ENCODE data around the gene IMMP1L.
"Not testable (repeated sequence)": the region's sequence is repeated elsewhere in the genome, so short reads cannot be mapped to it uniquely, and the experiment has no call there.

The IMMP1L gene

GRCh38 chr11:31509429-31510345, at the start of gene IMMP1L, which contains the start of gene ELP4:
TSS of gene IMMP1L (minus strand) at chr11:31509622. CDS start at chr11:31463276, 46,346 bp downstream.
TSS of gene ELP4 (plus strand) at chr11:31509767. CDS start at chr11:31509785, 18 bp downstream.
- peak; percentile 96 for DNase-seq

- DNase-seq: no peak
Measured at GRCh38 chr11:31558001-31558400, 48.6 kb upstream of the IMMP1L start.

- no peak for DNase-seq
Measured at GRCh38 chr11:31555938-31556337, 46.5 kb upstream of the IMMP1L start.

GRCh38 chr11:31542862-31543261, 33.4 kb upstream of the IMMP1L start:
- no peak for DNase-seq

- no peak for DNase-seq
Measured at GRCh38 chr11:31535479-31535878, 26.1 kb upstream of the IMMP1L start.

GRCh38 chr11:31531293-31531692, 21.9 kb upstream of the IMMP1L start:
- DNase-seq: no peak

- no peak for DNase-seq
Measured at GRCh38 chr11:31529701-31530100, 20.3 kb upstream of the IMMP1L start.

GRCh38 chr11:31529189-31529588, 19.8 kb upstream of the IMMP1L start:
- no peak for DNase-seq

- no peak for DNase-seq
Measured at GRCh38 chr11:31521497-31522150, 12.2 kb upstream of the IMMP1L start.

GRCh38 chr11:31512117-31512516, 2.7 kb upstream of the IMMP1L start:
- DNase-seq: no peak

- DNase-seq: peak; percentile 33
Measured at GRCh38 chr11:31509051-31509428, 382 bp downstream of the IMMP1L start.

- DNase-seq: no peak
Measured at GRCh38 chr11:31500560-31500959, 8.9 kb downstream of the IMMP1L start.

GRCh38 chr11:31499576-31500178, 9.7 kb downstream of the IMMP1L start:
- DNase-seq: no peak

GRCh38 chr11:31493762-31494161, 15.7 kb downstream of the IMMP1L start:
- DNase-seq: not testable (repeated sequence)

GRCh38 chr11:31493235-31493634, 16.2 kb downstream of the IMMP1L start:
- no peak for DNase-seq

- DNase-seq: no peak
Measured at GRCh38 chr11:31492320-31492913, 17.0 kb downstream of the IMMP1L start.

GRCh38 chr11:31487848-31488247, 21.6 kb downstream of the IMMP1L start:
- peak; percentile 37 for DNase-seq

- DNase-seq: no peak
Measured at GRCh38 chr11:31484497-31484896, 24.9 kb downstream of the IMMP1L start.

GRCh38 chr11:31480930-31481329, 28.5 kb downstream of the IMMP1L start:
- no peak for DNase-seq

GRCh38 chr11:31479066-31479465, 30.4 kb downstream of the IMMP1L start:
- DNase-seq: no peak

GRCh38 chr11:31478223-31478590, 31.2 kb downstream of the IMMP1L start:
- no peak for DNase-seq

GRCh38 chr11:31477528-31478222, 31.7 kb downstream of the IMMP1L start:
- no peak for DNase-seq

GRCh38 chr11:31474083-31474482, 35.3 kb downstream of the IMMP1L start:
- no peak for DNase-seq
